MM.1S (cell line): ENCODE data around the gene PPM1H.

Source experiments
- EZH2 ChIP-seq: fragments of 300-600 bp; sonication (generic); optimal IDR thresholded peaks from 2 replicates; pipeline ENCODE3; 2017; ENCODE audit warnings: low read depth, mild to moderate bottlenecking, antibody characterized with exemption, low read length, mixed read lengths
- TF ChIP-seq, protein P1 (sequence below): fragments of 300-600 bp; sonication (generic); IDR thresholded peaks from 2 replicates; pipeline ENCODE4 v1.5.1; 2016; ENCODE audit warnings: antibody characterized with exemption, low read length, mixed read lengths

DNA sequence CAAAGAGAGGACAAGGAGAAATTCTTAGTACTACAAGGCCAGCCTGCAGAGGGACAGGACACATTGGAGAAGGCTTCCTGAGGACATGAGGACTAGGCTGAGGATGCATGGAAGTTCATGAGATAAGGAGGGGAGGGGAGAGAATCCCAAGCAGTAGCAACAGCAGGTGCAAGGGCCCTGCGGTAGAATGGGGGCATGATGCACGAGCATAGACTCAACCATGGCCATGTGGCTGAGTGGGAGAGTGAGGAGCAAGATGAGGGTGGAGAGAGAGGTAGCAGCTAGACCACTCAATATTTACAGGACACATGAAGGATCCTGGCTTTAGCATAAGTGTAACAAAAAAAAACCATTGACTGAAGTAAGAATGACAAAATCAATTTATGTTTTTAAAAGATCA, 128.1 kb downstream of the PPM1H start:
- TF ChIP-seq, protein P1, sequence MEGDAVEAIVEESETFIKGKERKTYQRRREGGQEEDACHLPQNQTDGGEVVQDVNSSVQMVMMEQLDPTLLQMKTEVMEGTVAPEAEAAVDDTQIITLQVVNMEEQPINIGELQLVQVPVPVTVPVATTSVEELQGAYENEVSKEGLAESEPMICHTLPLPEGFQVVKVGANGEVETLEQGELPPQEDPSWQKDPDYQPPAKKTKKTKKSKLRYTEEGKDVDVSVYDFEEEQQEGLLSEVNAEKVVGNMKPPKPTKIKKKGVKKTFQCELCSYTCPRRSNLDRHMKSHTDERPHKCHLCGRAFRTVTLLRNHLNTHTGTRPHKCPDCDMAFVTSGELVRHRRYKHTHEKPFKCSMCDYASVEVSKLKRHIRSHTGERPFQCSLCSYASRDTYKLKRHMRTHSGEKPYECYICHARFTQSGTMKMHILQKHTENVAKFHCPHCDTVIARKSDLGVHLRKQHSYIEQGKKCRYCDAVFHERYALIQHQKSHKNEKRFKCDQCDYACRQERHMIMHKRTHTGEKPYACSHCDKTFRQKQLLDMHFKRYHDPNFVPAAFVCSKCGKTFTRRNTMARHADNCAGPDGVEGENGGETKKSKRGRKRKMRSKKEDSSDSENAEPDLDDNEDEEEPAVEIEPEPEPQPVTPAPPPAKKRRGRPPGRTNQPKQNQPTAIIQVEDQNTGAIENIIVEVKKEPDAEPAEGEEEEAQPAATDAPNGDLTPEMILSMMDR = no peak
- no peak for TF ChIP-seq EZH2
